Measurements from ENCODE around the gene PABPN1L. TPM values are rescaled to one million over a fixed set of nuclear protein-coding genes. Genes with fewer than 3 reads are reported as not detected.

PABPN1L gene
- total and polyA plus RNA-seq, 2 of the 13 experiments (the other 11 are each of a cell fraction or from before 2014, with no cell fraction given), result not detected

DNA sequence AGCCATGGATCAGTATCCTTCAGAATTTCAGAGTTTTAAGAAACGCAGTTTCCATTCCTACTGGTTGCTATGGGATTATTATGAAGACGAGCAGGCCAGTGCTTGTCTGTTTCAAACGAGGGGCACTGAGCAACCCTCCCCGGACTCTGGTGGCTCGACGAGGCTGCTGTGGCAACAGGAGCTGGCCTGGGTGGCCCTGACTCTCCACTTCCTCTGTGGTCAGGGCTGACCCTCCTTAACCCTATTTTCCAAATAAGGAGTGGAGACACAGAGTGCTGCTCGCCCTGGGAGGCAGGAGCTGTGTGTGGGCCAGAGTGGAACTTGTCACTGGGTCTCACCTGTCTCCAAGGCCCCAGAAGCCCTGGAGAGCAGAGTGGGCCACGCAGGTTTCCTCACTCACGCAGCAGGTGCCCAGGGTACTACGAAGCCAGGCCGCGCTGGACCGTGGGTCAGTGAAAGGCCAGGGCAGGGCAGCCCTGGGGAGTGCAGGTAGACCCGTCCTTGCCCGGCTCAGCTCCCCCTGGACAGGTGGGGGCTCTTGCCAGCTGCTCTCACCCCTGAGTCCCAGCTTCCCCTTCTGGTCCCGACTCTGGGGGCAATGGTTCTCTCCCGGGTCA is 13.0 kb downstream of the PABPN1L start:
- FAIRE-seq (no peak), DNase-seq (ENCODE audit: low spot score) (no peak)

More for the DNA sequence above, 13.0 kb downstream of the PABPN1L start:
- Histone ChIP-seq H2AFZ (ENCODE audit: low read length) (no peak overlapping the region), H3K9me3 (ENCODE audit: low read length) (no peaks in the 10 kb centered on the region), H3K27me3 (ENCODE audit: control insufficient read depth in 1 of 2, insufficient read depth in 2 of 2, low read length in 2 of 2) (no peaks in the 10 kb centered on the region; a peak in 1 of 5 replicates), H3K4me1 (ENCODE audit: insufficient read depth, low read length) (peaks cover 13% of the 10 kb centered on the region), H3K36me3 (replicated peaks in 1 of 2; ENCODE audit: control insufficient read depth in 1 of 2, insufficient read depth in 2 of 2, low read length in 2 of 2) (peaks cover under 1 to 5% of the 10 kb centered on the region in 2 experiments; a peak in 4 of 5 replicates), H3K4me2 (ENCODE audit: low read depth, low read length) (no peak overlapping the region), H3K4me3 (replicated peaks in 1 of 3; ENCODE audit: insufficient read depth in 1 of 3, low read depth in 2 of 3, low read length in 3 of 3) (no peak overlapping the region), H3K9ac (ENCODE audit: insufficient read depth, low read depth, low read length) (no peak overlapping the region), H4K20me1 (ENCODE audit: insufficient read depth, low read length) (peaks cover 3% of the 10 kb centered on the region; the same call in 1 of the 2 replicates), H3K79me2 (ENCODE audit: insufficient read depth, low read length) (peaks cover 12% of the 10 kb centered on the region), H3K27ac (ENCODE audit: extremely low read length, insufficient read depth, low read length) (no peak overlapping the region)
- ChIA-PET CTCF (ENCODE audit: low intra/inter-chr PET ratio, low total read pairs) (no interaction called here), POLR2A (no interaction called here)
- TF ChIP-seq, protein P1, sequence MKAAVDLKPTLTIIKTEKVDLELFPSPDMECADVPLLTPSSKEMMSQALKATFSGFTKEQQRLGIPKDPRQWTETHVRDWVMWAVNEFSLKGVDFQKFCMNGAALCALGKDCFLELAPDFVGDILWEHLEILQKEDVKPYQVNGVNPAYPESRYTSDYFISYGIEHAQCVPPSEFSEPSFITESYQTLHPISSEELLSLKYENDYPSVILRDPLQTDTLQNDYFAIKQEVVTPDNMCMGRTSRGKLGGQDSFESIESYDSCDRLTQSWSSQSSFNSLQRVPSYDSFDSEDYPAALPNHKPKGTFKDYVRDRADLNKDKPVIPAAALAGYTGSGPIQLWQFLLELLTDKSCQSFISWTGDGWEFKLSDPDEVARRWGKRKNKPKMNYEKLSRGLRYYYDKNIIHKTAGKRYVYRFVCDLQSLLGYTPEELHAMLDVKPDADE (CRISPR knock-in tag; IDR thresholded peaks at IDR 0.05), result no peak
- TF ChIP-seq RARG (CRISPR knock-in tag; IDR thresholded peaks at IDR 0.05; ENCODE audit: low read depth), result no peak
- TF ChIP-seq, protein P2, sequence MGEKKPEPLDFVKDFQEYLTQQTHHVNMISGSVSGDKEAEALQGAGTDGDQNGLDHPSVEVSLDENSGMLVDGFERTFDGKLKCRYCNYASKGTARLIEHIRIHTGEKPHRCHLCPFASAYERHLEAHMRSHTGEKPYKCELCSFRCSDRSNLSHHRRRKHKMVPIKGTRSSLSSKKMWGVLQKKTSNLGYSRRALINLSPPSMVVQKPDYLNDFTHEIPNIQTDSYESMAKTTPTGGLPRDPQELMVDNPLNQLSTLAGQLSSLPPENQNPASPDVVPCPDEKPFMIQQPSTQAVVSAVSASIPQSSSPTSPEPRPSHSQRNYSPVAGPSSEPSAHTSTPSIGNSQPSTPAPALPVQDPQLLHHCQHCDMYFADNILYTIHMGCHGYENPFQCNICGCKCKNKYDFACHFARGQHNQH (CRISPR knock-in tag; IDR thresholded peaks at IDR 0.05), result no peak
- no peak for TF ChIP-seq ATF1 (CRISPR knock-in tag; IDR thresholded peaks at IDR 0.05)
- TF ChIP-seq ZNF235 (CRISPR knock-in tag; IDR thresholded peaks at IDR 0.05; ENCODE audit: borderline replicate concordance), result no peak
- TF ChIP-seq GFI1 (CRISPR knock-in tag; IDR thresholded peaks at IDR 0.05; ENCODE audit: borderline replicate concordance), result no peak
- TF ChIP-seq ZNF136 (CRISPR knock-in tag; IDR thresholded peaks at IDR 0.05; ENCODE audit: low read depth), result no peak
- no peak for TF ChIP-seq ZNF10 (CRISPR knock-in tag; IDR thresholded peaks at IDR 0.05; ENCODE audit: borderline replicate concordance, low read depth)
- TF ChIP-seq ZSCAN20 (CRISPR knock-in tag; IDR thresholded peaks at IDR 0.05; ENCODE audit: borderline replicate concordance), result no peak
- TF ChIP-seq AGO2 (optimal IDR thresholded peaks at IDR 0.05; ENCODE audit: low read depth, low read length), result no peak
- no peak for TF ChIP-seq XBP1 (CRISPR knock-in tag; IDR thresholded peaks at IDR 0.05)
- no peak for TF ChIP-seq ZNF468 (CRISPR knock-in tag; IDR thresholded peaks at IDR 0.05)
- TF ChIP-seq, protein P3, sequence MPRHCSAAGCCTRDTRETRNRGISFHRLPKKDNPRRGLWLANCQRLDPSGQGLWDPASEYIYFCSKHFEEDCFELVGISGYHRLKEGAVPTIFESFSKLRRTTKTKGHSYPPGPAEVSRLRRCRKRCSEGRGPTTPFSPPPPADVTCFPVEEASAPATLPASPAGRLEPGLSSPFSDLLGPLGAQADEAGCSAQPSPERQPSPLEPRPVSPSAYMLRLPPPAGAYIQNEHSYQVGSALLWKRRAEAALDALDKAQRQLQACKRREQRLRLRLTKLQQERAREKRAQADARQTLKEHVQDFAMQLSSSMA (CRISPR knock-in tag; IDR thresholded peaks at IDR 0.05), result no peak
- no peak for TF ChIP-seq RBM39 (IDR thresholded peaks at IDR 0.05; ENCODE audit: low read depth, low read length, poor library complexity, severe bottlenecking)
- no peak for TF ChIP-seq MTA3 (CRISPR knock-in tag; IDR thresholded peaks at IDR 0.05)
- 76% methylated on average over 11 of the region's 17 CpGs for WGBS (ENCODE audit: low lambda C conversion rate)
- intact Hi-C loops (cut with micrococcal nuclease; ENCODE audit: unreplicated experiment) (no loop called here), in situ Hi-C loops (cut with HindIII; ENCODE audit: extremely low pct_ligation_motif_present, low pct_unique_long_range_greater_than_20kb) (no loop called here)
- no peak for ATAC-seq
- no TSS peak for BruUV-seq (replicated peaks)

Data from HepG2 (cell line).